ENCODE results near the gene EEA1.
"Not testable (repeated sequence)": the region's sequence is repeated elsewhere in the genome, so short reads cannot be mapped to it uniquely, and the experiment has no call there.

Gene EEA1

GRCh38 chr12:92803903-92804302 lies 125.2 kb downstream of the EEA1 start:
- ChIA-PET POLR2A (interaction anchor here (0.6 kb wide), 1 partner anchor 59 kb away, joined by 4 read pairs; no protein-coding TSS in a partner anchor), CTCF (no interaction called here)
- no peak for DNase-seq (ENCODE audit: low read depth, low spot score)
- TF ChIP-seq, protein P1, sequence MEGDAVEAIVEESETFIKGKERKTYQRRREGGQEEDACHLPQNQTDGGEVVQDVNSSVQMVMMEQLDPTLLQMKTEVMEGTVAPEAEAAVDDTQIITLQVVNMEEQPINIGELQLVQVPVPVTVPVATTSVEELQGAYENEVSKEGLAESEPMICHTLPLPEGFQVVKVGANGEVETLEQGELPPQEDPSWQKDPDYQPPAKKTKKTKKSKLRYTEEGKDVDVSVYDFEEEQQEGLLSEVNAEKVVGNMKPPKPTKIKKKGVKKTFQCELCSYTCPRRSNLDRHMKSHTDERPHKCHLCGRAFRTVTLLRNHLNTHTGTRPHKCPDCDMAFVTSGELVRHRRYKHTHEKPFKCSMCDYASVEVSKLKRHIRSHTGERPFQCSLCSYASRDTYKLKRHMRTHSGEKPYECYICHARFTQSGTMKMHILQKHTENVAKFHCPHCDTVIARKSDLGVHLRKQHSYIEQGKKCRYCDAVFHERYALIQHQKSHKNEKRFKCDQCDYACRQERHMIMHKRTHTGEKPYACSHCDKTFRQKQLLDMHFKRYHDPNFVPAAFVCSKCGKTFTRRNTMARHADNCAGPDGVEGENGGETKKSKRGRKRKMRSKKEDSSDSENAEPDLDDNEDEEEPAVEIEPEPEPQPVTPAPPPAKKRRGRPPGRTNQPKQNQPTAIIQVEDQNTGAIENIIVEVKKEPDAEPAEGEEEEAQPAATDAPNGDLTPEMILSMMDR (IDR thresholded peaks at IDR 0.05; ENCODE audit: insufficient read depth, low read length, missing control alignments), result no peak
- no peak overlapping the region for H3K4me3 ChIP-seq (ENCODE audit: low read depth, low read length)

DNA sequence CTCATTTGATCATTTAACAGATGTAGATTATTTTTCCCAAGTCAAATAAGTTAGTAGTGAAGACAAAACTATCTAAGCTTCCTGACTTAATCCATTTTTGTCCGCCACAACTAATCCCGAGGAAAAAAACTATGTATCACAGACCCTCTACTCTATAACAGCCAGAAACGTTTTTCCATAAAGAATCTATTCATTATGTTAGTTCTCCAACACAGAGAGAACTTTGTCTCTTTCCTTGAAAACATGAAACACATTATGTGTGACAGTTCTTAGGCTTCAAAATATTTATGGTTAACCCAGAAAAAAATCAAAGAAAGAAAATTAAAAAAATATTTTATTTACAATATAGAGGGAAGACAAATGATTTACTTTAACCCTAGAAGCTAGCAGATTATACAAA lies 126.2 kb downstream of the EEA1 start:
- TF ChIP-seq, protein P1 (IDR thresholded peaks at IDR 0.05; ENCODE audit: insufficient read depth, low read length, missing control alignments), result no peak
- ChIA-PET POLR2A (no interaction called here), CTCF (interaction anchor here (1.9 kb wide), 1 partner anchor 17 kb away, joined by 7 read pairs; no protein-coding TSS in a partner anchor)
- no peak for DNase-seq (ENCODE audit: low read depth, low spot score)
- no peak overlapping the region for H3K4me3 ChIP-seq (ENCODE audit: low read depth, low read length)

DNA sequence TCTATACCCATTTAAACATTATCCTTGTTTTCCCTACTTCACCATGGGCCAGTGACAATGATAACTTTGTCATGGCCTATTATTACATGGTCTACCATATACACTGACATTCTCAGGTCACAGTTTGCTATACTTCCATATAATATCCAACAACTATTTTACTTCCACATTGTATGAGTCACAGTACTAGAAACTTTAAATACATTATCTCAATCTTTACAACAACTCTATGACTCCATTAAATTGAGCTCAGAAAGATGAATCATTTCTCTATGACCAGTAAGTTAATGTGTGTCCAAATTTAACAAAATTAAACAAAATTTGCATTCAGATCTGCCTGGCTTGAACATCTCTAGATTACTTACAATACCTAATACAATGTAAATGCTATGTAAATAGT lies 132.4 kb downstream of the EEA1 start:
- POLR2A ChIA-PET, result no interaction called here
- DNase-seq (ENCODE audit: low read depth, low spot score), result no peak
- H3K4me3 ChIP-seq (ENCODE audit: low read depth, low read length), result no peak overlapping the region
- CTCF ChIA-PET, result interaction anchor here (1.3 to 2.9 kb wide), 2 partner anchors 12 to 600 kb away, joined by 4 to 12 read pairs; no protein-coding TSS in a partner anchor
- TF ChIP-seq, protein P1 (IDR thresholded peaks at IDR 0.05; ENCODE audit: insufficient read depth, low read length, missing control alignments), result no peak

DNA sequence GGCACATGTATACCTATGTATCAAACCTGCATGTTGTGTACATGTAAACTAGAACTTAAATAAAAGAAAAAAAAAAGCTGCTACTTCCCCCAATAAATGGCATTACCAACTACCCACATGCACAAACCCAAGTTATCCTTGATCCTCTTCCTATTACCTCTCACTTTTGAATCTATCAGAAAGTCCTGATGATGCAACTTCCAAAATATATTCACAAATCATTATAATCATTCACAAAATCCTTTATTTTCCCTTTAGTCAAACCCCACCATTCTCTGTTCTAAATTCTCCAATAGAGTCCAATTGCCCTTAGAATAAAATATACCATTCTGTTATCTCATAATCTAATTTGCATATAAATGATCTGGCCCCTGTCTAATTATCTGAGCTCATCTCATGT lies 134.3 kb downstream of the EEA1 start:
- POLR2A ChIA-PET, result no interaction called here
- DNase-seq (ENCODE audit: low read depth, low spot score), result no peak
- H3K4me3 ChIP-seq (ENCODE audit: low read depth, low read length), result no peak overlapping the region
- CTCF ChIA-PET, result interaction anchor here (2.9 kb wide), 1 partner anchor 11 kb away, joined by 12 read pairs; no protein-coding TSS in a partner anchor
- TF ChIP-seq, protein P1 (IDR thresholded peaks at IDR 0.05; ENCODE audit: insufficient read depth, low read length, missing control alignments), result no peak

- POLR2A ChIA-PET; CTCF ChIA-PET; H3K4me3 ChIP-seq (ENCODE audit: low read depth, low read length); DNase-seq (ENCODE audit: low read depth, low spot score): not testable (repeated sequence)
Observed at GRCh38 chr12:92794356-92794755, 134.7 kb downstream of the EEA1 start.

DNA sequence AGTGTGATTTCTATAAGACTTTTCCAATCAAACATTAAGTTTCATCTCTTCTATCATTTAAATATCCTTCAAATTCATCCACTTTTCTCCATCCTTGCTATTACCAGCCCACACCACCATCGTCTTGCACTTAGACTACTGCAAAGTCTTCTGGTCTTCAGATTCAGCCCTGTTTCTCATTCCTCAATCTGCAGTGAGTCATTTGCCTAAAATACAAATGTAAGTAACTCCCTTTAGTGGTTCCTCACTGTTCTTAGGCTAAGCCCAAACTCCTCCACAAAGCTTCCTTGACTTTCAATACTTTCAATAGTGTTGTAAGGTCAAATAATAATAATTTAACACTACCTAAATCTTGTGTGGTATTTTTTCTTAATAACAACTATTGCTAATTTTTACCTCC lies 143.1 kb downstream of the EEA1 start:
- POLR2A ChIA-PET, result no interaction called here
- CTCF ChIA-PET, result interaction anchor here (0.6 to 3.3 kb wide), 21 partner anchors 10 to 1404 kb away, joined by 3 to 21 read pairs (median 4); no protein-coding TSS in a partner anchor
- no peak for DNase-seq (ENCODE audit: low read depth, low spot score)
- TF ChIP-seq, protein P1 (IDR thresholded peaks at IDR 0.05; ENCODE audit: insufficient read depth, low read length, missing control alignments), result no peak
- H3K4me3 ChIP-seq (ENCODE audit: low read depth, low read length), result no peak overlapping the region

DNA sequence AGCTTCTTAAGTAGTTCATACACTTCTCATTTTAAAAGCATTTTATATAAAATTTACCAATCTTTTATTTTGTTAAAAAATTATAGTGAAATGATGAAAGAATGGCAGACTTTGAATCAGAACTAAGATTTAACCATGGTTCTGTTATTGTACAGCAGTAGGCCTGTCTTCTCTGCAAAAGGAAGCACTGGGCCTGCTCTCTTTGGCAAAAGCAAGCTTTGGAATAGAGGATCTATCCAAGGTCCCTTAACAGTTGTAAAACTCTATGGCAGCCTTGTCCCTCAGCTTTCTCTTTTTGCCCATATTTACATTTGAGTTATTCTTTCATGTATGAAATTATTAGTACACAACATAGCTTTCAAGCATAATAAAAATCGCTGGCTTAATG lies 143.5 kb downstream of the EEA1 start:
- POLR2A ChIA-PET, result no interaction called here
- TF ChIP-seq, protein P1 (IDR thresholded peaks at IDR 0.05; ENCODE audit: insufficient read depth, low read length, missing control alignments), result no peak
- CTCF ChIA-PET, result interaction anchor here (0.6 to 3.3 kb wide), 22 partner anchors 10 to 1403 kb away, joined by 3 to 21 read pairs (median 4); no protein-coding TSS in a partner anchor
- DNase-seq (ENCODE audit: low read depth, low spot score), result no peak
- no peak overlapping the region for H3K4me3 ChIP-seq (ENCODE audit: low read depth, low read length)

Data from AG04449 (cell line).